ELR (cell line): ENCODE results near the gene CNN1.
"Not testable (repeated sequence)": the region's sequence is repeated elsewhere in the genome, so short reads cannot be mapped to it uniquely, and the experiment has no call there.

ENCODE experiments used
- DNase-seq: peaks from one replicate; pipeline ENCODE4 v3.0.0-alpha.2; 2015; ENCODE audit warnings: low read depth

CNN1 gene

GRCh38 chr19:11534948-11535347 lies 3.7 kb upstream of the CNN1 start:
- DNase-seq: peak; percentile 13

- DNase-seq: peak; percentile 90
Observed at GRCh38 chr19:11535792-11536595, 2.7 kb upstream of the CNN1 start.

- no peak for DNase-seq
Observed at GRCh38 chr19:11539495-11540365, 1.1 kb downstream of the CNN1 start.

GRCh38 chr19:11540645-11541044 lies 2.0 kb downstream of the CNN1 start:
- DNase-seq: no peak

DNA sequence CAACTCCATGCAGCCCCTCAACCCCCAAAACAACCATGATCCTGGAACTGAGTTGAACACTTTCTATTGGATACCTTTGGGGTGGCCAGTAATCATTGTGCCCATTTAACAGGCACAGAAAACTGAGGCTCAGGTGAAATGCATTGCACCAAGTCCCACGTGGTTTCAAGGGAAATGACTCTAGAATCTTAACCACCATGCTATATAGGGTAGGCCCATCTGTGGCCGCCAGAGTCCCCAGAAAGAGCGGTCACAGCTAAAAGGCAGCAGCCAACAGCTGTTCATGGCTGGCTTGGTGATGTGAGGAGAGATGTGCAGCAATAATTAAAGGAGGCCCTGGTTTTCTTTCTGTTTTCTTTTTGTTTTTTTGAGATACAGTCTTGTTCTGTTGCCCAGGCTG lies 2.6 kb downstream of the CNN1 start:
- DNase-seq: no peak

DNA sequence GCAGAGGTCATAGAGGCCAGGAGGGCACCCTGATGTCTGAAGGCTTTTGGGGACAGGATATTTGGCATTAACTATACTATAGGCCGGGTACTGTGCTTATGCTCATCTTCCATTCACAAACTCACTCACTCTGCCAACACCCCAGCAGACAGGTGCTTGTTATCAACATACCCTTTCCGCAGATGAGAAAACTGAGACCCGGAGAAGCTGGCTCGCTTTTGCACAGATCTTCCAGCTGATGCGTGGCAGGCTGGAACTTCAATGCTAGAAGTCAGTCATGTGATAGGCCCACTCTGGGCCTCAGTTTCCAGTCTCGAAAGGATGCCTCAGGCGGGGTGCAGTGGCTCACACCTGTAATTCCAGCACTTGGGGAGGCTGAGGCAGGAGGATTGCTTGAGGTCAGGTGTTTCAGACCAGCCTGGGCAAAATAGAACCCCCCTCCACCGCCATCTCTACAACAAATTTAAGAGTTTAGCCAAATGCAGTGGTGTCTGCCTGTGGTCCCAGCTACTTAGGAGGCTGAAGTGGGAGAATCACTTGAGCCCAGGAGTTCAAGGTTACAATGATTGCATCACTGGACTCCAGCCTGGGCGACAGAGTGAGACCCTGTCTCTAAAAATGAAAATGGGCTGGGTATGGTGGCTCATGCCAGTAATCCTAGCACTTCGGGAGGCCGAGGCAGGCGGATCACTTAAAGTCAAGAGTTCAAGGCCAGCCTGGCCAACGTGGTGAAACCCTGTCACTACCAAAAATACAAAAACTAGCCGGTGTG lies 9.5 kb downstream of the CNN1 start:
- no peak for DNase-seq

- no peak for DNase-seq
Observed at GRCh38 chr19:11549386-11549953, 10.8 kb downstream of the CNN1 start.

GRCh38 chr19:11550265-11550664 lies 11.6 kb downstream of the CNN1 start:
- no peak for DNase-seq

DNA sequence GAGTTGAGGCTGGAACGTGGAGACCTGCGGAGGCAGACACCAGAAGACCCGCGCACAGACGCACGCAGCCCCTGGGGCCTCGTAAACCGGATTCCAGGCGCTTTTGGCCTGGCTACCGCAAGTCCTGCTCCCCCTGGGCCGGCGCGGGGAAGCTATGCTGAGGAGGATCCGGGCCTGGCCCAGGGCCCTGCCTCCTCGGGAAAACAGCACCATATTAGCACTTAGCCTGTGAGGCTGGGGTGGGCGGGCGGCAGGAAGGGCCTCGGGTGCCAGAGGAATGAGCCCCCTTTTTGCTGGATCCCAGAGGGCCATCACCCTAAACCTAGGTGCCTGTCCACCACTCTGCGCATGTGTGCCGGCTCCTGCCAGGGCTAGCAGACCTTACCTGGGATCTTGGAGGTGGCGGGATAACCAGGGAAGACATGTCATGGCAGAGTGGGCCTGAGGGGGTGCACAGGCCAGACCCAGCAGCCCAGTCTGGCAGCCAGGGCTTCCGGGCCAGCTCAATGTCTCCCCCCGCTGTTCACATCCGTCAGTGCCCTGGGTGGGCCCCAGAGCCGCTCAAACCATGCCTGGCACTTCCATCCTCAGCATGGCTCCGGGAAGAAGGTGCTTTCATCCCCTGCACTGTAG lies 13.1 kb downstream of the CNN1 start:
- peak; percentile 47 for DNase-seq

- DNase-seq: no peak
Observed at GRCh38 chr19:11552666-11553372, 14.2 kb downstream of the CNN1 start.

DNA sequence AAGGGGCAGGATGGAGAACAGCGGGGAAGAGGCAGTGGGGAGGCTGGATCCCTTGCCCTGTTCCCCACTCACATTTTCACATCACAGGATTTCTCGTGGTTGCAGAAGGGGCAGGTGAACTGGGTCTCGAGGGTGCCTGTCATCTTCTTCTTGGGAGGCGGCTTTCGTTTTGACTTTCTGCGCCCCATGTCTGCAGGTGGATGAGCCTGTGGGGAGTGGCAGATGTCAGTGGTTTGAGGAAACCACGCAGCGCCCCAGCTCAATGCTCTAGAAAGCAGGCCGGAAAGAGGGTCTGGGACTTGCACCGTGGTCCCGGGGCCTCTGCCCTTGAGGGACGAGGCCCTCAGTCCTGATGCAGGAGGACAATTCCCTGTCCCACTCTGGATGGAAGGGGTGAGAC lies 15.5 kb downstream of the CNN1 start:
- no peak for DNase-seq

DNA sequence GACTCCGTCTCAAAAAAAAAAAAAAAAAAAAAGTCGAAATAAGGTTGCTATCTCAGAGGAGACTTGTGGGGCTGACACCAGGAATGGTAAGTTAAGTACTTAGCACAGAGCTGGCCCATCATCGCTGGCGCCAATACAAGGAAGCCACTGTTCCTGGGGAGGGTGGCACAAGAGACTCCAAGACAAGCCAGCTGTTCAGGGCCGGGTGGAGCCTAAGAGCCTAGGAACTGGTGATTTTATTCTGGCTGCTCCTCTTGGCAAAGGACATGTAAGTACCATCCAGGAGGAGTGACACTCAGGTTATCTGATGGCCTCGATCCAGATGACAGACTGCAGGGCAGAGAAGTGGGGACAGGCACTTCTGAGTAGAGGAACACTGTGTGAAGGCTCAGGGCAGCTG lies 16.6 kb downstream of the CNN1 start:
- DNase-seq: no peak

DNA sequence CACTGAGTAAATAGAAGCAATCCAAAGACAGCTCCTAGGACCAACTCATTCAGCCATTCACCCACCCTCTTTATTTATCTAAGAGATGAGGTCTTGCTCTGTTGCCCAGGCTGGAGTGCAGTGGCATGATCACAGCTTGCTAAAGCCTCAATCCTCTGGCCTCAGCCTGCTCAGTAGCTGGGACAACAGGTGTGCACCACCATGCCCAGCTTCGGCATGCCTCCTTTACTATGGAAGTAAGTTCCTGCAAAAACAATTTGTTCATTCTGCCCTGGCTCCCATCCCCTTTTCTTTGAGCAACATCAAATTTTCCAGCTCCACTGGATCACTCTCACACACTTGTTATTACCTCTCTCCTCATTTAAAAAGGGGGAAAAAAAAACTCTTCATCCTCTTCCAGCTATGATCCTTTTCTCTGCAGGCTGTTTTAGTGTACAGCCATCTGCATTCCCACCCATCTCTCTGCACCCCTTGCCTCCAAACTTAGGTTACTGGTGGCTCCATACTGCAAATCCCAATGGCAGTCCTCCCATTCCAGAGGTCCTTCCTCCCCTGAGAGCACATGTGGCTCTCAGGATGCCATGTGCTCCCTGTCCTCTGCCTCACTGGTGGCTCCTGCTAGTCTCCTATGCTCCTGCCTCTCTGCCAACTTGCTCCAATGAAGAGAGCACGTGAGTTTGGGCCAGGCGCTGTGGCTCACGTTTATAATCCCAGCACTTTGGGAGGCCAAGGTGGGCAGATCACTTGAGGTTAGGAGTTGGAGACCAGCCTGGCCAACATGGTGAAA lies 18.2 kb downstream of the CNN1 start:
- DNase-seq: no peak

DNA sequence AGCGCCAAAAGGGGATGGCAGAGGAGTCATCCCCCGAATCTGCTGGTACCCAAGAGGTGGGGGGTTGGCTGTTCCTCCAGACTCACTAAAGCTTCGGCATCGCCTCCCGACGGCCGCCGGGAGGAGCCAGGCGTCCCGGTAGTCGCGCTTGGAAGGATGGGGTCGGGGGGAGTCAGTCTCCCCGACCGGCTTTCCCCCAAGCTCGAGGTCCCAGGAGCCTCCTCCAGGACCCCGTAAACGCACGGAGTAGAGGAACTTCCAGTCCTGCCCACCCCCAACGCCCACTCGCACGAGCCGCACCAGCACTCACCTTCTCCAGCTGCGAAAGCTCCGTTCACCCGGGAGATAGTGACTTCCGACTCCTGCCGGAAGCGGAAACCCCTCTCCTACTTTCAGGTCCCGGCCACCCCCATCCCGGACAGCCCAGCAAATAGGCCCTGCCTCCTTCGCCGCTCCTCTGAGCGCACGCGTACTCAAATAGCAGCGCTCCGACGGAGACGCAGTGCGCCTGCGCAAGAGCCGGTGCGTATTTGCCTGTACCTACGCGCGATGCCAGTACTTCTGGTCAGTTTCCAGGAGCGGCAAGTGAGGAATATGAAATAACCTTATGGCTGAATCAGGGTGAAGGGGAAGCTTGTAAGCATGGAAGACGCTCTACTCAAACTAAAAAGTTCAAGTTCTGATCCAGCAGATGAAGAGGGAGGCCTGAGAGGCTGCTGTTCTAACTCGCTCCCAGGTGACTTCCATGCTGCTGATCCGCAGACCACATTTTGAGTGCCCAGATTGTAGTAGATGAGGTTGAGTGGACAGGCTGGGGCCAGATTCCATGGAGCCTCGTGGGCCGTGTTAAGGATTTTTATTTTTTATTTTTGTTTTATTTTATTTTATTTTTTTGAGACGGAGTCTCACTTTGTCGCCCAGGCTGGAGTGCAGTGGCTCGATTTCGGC lies 20.5 kb downstream of the CNN1 start, which contains the start of gene ELOF1:
TSS of gene ELOF1 (minus strand) at position 350 of the 948 bp plus-strand sequence. CDS start 4,883 bp downstream, outside the sequence.
- peak; percentile 99 for DNase-seq

DNA sequence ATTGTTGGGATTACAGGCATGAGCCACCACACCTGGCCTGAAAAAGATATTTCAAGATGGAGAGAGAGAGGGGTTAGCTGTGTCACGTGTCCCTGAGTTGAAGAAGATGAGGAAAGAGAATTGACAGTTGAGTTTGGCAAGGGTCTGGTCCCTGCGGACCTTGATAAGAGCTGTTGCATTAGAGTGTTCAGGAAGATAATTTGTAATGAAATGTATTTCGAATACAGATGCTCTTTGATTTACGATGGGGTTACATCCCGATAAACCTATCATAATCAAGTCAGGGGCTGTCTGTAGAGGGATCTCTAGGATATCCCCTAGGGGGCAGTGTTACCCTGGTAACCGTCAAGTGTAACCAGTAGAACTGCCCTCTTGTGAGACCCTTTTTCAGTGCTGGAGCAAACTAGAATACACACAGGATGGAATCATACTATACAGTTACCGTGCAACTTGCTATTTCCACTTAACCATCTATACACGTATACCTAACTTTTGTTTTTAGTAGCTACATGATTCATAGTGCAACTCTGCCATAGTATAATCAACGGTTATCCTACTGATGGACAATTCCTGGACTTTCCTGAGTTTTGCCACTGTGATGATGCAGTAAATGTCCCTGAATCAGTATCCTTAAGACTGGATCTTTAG lies 21.9 kb downstream of the CNN1 start:
- peak; percentile 87 for DNase-seq

DNA sequence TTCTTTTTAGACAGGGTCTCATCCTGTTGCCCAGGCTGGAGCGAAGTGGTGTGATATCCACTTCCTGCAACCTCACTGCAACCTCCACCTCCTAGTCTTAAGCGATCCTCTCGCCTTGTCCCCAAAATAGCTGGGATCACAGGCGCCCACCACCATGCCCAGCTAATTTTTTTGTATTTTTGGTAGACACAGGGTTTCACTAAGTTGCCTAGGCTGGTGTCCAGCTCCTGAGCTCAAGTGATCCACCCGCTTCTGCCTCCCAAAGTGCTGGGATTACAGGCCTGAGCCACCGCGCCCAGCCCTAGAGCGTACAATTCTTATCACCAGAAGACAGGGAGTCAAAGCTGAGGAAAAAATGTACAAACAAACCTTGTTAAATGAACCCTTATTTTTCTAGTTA lies 24.9 kb downstream of the CNN1 start:
- DNase-seq: no peak

- not testable (repeated sequence) for DNase-seq
Observed at GRCh38 chr19:11564082-11564807, 25.6 kb downstream of the CNN1 start.

DNA sequence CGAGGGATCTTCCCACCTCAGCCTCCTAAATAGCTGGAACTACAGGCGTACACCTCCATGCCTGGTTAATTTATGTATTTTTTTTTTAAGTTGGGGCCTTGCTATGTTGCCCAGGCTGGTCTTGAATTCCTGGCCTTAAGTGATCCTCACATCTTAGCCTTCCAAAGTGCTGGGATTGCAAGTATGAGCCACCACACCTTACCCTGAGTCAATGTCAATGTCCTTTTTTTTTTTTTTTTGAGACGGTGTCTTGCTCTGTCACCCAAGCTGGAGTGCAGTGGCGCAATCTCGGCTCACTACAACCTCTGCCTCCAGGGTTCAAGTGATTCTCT lies 27.0 kb downstream of the CNN1 start:
- not testable (repeated sequence) for DNase-seq
